HEK293T (cell line): ENCODE measurements around the gene INO80B.

Experiments used
- ARNT ChIP-seq: fragments of 450-650 bp; IDR thresholded peaks from 2 replicates; pipeline ENCODE4 v1.6.1; 2017; ENCODE audit warnings: mild to moderate bottlenecking
- BHLHE40 ChIP-seq: fragments of 450-650 bp; IDR thresholded peaks from 2 replicates; pipeline ENCODE4 v1.6.1; 2016; ENCODE audit warnings: mild to moderate bottlenecking, moderate library complexity, borderline replicate concordance
- SUZ12 ChIP-seq: fragments of 450-650 bp; IDR thresholded peaks from 2 replicates; pipeline ENCODE4 v1.6.1; 2016; ENCODE audit warnings: mild to moderate bottlenecking

GRCh38 chr2:74439373-74439772 lies 15.5 kb upstream of the INO80B start:
- no peak for TF ChIP-seq ARNT
- no peak for TF ChIP-seq BHLHE40
- TF ChIP-seq SUZ12: no peak
